Liver (tissue), 3 donors: ENCODE data around the gene CGRRF1.

Experiments used
- EGR1 ChIP-seq, 2 donors: IDR thresholded peaks; 2 replicates each; pipeline ENCODE4 v1.6.1; 2016 to 2018; ENCODE audit warnings: antibody characterized with exemption in 2 of 2, low read depth in 2 of 2
- FOXA1 ChIP-seq: IDR thresholded peaks from 2 replicates; pipeline ENCODE4 v1.6.1; 2016; ENCODE audit warnings: antibody characterized with exemption
- FOXA2 ChIP-seq: IDR thresholded peaks from 2 replicates; pipeline ENCODE4 v1.6.1; 2016; ENCODE audit warnings: antibody characterized with exemption
- GABPA ChIP-seq, 2 donors: IDR thresholded peaks in 1 of 2; conservative IDR thresholded peaks in 1 of 2; 2 replicates each; pipeline ENCODE4 v1.6.1; 2016; ENCODE audit warnings: antibody characterized with exemption in 2 of 2, mild to moderate bottlenecking in 1 of 2, moderate library complexity in 1 of 2
- JUND ChIP-seq, 2 donors: IDR thresholded peaks; 2 replicates each; pipeline ENCODE4 v1.6.1; 2016; ENCODE audit warnings: antibody characterized with exemption in 2 of 2
- SP1 ChIP-seq: IDR thresholded peaks from 2 replicates; pipeline ENCODE4 v1.6.1; 2018; ENCODE audit warnings: antibody characterized with exemption, mild to moderate bottlenecking
- TAF1 ChIP-seq: conservative IDR thresholded peaks from 2 replicates; pipeline ENCODE4 v1.6.1; 2016; ENCODE audit warnings: antibody characterized with exemption, mild to moderate bottlenecking
- YY1 ChIP-seq: IDR thresholded peaks from 2 replicates; pipeline ENCODE4 v1.6.1; 2016; ENCODE audit warnings: antibody characterized with exemption, mild to moderate bottlenecking
- TF ChIP-seq, protein P1 (sequence below): IDR thresholded peaks from 2 replicates; pipeline ENCODE4 v1.6.1; 2016; ENCODE audit warnings: antibody characterized with exemption
- TF ChIP-seq, protein P2 (sequence below): fragments of 150-350 bp; IDR thresholded peaks from 2 replicates; pipeline ENCODE4 v1.5.1; 2017; ENCODE audit warnings: improper control_type of control experiment, low read depth, low read length; ENCODE audit not compliant: missing input control
- TF ChIP-seq, protein P3 (sequence below): IDR thresholded peaks from 2 replicates; pipeline ENCODE4 v1.6.1; 2016; ENCODE audit warnings: antibody characterized with exemption
- TF ChIP-seq, protein P4 (sequence below): IDR thresholded peaks from 2 replicates; pipeline ENCODE4 v1.6.1; 2016; ENCODE audit warnings: antibody characterized with exemption, mild to moderate bottlenecking
- donor health status: healthy.
- donor health status: healthy.

DNA sequence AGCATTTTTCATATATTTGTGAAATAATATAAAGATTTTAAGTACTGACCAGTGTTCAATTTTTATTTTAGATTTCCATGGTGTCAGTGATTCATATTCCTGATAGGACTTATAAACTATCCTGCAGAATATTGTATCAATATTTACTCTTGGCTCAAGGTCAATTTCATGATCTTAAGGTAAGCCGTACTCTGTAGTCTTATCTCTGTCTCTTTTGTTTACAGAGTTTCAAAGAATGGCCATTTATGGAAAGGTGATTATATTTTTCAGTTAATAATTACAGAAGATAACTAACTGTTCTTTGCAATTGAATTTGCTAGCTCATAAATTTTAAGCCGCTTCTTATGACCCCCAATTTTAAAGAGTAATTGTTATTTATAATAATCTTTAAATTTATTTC lies 27.9 kb downstream of the CGRRF1 start:
- TF ChIP-seq, protein P1, sequence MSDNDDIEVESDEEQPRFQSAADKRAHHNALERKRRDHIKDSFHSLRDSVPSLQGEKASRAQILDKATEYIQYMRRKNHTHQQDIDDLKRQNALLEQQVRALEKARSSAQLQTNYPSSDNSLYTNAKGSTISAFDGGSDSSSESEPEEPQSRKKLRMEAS = no peak
- TF ChIP-seq, protein P2, sequence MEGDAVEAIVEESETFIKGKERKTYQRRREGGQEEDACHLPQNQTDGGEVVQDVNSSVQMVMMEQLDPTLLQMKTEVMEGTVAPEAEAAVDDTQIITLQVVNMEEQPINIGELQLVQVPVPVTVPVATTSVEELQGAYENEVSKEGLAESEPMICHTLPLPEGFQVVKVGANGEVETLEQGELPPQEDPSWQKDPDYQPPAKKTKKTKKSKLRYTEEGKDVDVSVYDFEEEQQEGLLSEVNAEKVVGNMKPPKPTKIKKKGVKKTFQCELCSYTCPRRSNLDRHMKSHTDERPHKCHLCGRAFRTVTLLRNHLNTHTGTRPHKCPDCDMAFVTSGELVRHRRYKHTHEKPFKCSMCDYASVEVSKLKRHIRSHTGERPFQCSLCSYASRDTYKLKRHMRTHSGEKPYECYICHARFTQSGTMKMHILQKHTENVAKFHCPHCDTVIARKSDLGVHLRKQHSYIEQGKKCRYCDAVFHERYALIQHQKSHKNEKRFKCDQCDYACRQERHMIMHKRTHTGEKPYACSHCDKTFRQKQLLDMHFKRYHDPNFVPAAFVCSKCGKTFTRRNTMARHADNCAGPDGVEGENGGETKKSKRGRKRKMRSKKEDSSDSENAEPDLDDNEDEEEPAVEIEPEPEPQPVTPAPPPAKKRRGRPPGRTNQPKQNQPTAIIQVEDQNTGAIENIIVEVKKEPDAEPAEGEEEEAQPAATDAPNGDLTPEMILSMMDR = no peak
- TF ChIP-seq YY1 (no peak), JUND (IDR thresholded peaks at IDR 0.05) (no peak), TAF1 (no peak), FOXA1 (no peak), EGR1 (IDR thresholded peaks at IDR 0.05; ENCODE audit: low read depth in 2 of 2) (no peak), SP1 (no peak), FOXA2 (no peak), GABPA (IDR thresholded peaks at IDR 0.05 in 1 of 2, conservative IDR thresholded peaks at IDR 0.05 in 1 of 2) (no peak)
- TF ChIP-seq, protein P3, sequence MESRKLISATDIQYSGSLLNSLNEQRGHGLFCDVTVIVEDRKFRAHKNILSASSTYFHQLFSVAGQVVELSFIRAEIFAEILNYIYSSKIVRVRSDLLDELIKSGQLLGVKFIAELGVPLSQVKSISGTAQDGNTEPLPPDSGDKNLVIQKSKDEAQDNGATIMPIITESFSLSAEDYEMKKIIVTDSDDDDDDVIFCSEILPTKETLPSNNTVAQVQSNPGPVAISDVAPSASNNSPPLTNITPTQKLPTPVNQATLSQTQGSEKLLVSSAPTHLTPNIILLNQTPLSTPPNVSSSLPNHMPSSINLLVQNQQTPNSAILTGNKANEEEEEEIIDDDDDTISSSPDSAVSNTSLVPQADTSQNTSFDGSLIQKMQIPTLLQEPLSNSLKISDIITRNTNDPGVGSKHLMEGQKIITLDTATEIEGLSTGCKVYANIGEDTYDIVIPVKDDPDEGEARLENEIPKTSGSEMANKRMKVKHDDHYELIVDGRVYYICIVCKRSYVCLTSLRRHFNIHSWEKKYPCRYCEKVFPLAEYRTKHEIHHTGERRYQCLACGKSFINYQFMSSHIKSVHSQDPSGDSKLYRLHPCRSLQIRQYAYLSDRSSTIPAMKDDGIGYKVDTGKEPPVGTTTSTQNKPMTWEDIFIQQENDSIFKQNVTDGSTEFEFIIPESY = no peak
- TF ChIP-seq, protein P4, sequence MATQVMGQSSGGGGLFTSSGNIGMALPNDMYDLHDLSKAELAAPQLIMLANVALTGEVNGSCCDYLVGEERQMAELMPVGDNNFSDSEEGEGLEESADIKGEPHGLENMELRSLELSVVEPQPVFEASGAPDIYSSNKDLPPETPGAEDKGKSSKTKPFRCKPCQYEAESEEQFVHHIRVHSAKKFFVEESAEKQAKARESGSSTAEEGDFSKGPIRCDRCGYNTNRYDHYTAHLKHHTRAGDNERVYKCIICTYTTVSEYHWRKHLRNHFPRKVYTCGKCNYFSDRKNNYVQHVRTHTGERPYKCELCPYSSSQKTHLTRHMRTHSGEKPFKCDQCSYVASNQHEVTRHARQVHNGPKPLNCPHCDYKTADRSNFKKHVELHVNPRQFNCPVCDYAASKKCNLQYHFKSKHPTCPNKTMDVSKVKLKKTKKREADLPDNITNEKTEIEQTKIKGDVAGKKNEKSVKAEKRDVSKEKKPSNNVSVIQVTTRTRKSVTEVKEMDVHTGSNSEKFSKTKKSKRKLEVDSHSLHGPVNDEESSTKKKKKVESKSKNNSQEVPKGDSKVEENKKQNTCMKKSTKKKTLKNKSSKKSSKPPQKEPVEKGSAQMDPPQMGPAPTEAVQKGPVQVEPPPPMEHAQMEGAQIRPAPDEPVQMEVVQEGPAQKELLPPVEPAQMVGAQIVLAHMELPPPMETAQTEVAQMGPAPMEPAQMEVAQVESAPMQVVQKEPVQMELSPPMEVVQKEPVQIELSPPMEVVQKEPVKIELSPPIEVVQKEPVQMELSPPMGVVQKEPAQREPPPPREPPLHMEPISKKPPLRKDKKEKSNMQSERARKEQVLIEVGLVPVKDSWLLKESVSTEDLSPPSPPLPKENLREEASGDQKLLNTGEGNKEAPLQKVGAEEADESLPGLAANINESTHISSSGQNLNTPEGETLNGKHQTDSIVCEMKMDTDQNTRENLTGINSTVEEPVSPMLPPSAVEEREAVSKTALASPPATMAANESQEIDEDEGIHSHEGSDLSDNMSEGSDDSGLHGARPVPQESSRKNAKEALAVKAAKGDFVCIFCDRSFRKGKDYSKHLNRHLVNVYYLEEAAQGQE = no peak
